Upper lobe of right lung (tissue), 1 donor: ENCODE measurements around the gene TTLL7. TPM values are rescaled to one million over a fixed set of nuclear protein-coding genes. Genes with fewer than 3 reads are reported as not detected.

Source experiments
- ATAC-seq: fragments of 200-7000 bp; cut with Tn5 transposase; one replicate; pipeline ENCODE4 v1.9.1; 2020; ENCODE audit warnings: mild to moderate bottlenecking, moderate library complexity
- DNase-seq: peaks from one replicate; pipeline ENCODE4 v3.0.0-alpha.2; 2020
- H3K27ac ChIP-seq: fragments of 200-600 bp; one replicate; pipeline ENCODE4 v1.8.0; 2022
- H3K27me3 ChIP-seq: fragments of 200-600 bp; one replicate; pipeline ENCODE4 v1.8.0; 2022; ENCODE audit warnings: mild to moderate bottlenecking
- H3K36me3 ChIP-seq: fragments of 200-600 bp; one replicate; pipeline ENCODE4 v1.8.0; 2022
- H3K4me1 ChIP-seq: fragments of 200-600 bp; one replicate; pipeline ENCODE4 v1.8.0; 2022
- H3K4me3 ChIP-seq: fragments of 200-600 bp; one replicate; pipeline ENCODE4 v1.8.0; 2022; ENCODE audit warnings: mild to moderate bottlenecking
- H3K9me3 ChIP-seq: fragments of 200-600 bp; one replicate; pipeline ENCODE4 v1.8.0; 2022
- intact Hi-C: fragments of 100-400 bp; cut with DNase I; formaldehyde crosslinking; loops from one replicate; pipeline ENCODE4 v1.11.0; 2022
- total RNA-seq: library from RNA; stranded (reverse); fragmentation: NEBNext Ultra II Directional; extraction: Animal tissue kit (Norgen Biotek cat#: 25700); gene quantifications from one replicate; pipeline ENCODE4 v1.2.1, GENCODE V29; 2021
- TF ChIP-seq, protein P1 (sequence below): fragments of 200-600 bp; IDR thresholded peaks from one replicate; pipeline ENCODE4 v1.8.0; 2022; ENCODE audit warnings: antibody characterized with exemption
- donor health status: DM: no; HTN: yes; CAD: no; lungs with severe emphysema.

TTLL7 gene
- total RNA-seq, 1 donor from 2014 or later, result 16.2 TPM

DNA sequence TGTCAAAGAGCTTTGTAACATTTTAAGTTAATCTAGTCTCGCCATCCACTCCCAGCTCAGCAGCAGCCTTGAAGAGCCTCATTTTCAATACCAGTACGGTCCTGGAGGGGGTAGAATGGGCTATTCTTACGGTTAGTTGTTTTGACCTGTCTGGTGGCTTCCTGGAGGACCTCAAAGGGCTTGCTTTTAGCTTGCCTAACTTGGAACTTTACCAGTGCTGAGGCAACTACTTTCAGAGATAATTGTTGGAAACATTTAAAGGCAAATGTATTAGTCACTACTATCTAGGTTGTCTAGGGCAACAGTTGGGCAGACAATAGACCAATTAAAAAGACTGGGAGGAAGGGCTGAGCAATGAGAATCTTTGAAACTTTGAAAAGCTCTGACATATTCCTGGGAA lies 56.0 kb downstream of the TTLL7 start:
- TF ChIP-seq, protein P1, sequence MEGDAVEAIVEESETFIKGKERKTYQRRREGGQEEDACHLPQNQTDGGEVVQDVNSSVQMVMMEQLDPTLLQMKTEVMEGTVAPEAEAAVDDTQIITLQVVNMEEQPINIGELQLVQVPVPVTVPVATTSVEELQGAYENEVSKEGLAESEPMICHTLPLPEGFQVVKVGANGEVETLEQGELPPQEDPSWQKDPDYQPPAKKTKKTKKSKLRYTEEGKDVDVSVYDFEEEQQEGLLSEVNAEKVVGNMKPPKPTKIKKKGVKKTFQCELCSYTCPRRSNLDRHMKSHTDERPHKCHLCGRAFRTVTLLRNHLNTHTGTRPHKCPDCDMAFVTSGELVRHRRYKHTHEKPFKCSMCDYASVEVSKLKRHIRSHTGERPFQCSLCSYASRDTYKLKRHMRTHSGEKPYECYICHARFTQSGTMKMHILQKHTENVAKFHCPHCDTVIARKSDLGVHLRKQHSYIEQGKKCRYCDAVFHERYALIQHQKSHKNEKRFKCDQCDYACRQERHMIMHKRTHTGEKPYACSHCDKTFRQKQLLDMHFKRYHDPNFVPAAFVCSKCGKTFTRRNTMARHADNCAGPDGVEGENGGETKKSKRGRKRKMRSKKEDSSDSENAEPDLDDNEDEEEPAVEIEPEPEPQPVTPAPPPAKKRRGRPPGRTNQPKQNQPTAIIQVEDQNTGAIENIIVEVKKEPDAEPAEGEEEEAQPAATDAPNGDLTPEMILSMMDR, result no peak
- H3K4me3 ChIP-seq, result no peak overlapping the region
- ATAC-seq (no peak), DNase-seq (no peak)
- intact Hi-C loops, result no loop called here
- no peaks in the 10 kb centered on the region for H3K27me3 ChIP-seq
- no peaks in the 10 kb centered on the region for H3K36me3 ChIP-seq
- no peaks in the 10 kb centered on the region for H3K4me1 ChIP-seq
- H3K9me3 ChIP-seq, result no peaks in the 10 kb centered on the region
- H3K27ac ChIP-seq, result no peak overlapping the region

DNA sequence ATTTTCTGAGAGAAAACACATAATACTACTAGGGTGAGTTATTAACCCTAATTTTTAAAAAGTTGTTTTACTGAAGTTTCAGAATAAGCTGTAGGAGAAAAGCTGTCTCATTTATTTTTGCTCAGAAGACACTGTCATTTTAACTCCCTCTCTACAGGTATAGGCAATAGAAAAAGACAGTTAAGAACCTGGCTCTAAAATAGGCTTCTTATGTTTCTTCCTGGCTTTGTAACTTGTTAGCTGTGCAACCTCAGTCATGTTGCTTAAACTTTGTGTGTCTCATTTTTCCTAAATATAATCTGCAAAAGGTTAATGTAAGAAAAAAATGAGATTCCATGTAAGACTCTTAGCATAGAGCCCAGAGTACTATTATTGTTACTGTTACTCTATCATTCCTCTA lies 64.4 kb downstream of the TTLL7 start:
- Histone ChIP-seq H3K9me3 (no peaks in the 10 kb centered on the region), H3K36me3 (no peaks in the 10 kb centered on the region), H3K4me3 (no peak overlapping the region), H3K27ac (no peak overlapping the region), H3K4me1 (no peaks in the 10 kb centered on the region), H3K27me3 (no peaks in the 10 kb centered on the region)
- intact Hi-C loops, result no loop called here
- TF ChIP-seq, protein P1, result no peak
- no peak for ATAC-seq
- no peak for DNase-seq

DNA sequence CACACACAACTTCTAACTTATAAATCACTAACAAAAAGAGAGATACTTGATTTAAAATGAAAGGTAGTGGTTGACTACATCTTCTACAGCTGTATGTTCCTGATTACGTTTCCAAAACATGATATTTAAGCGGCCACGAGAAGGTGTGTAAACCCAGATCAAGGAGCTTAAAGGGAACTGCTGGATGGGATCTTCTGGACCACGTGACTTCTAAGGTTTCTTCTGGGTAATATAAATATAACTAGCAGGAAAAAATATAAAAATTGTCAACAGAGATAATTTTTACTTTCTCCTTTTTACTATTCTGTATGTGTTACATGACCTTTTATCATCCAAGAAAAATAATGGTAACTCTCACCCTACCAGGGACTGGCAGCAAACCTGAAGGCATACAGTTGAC lies 66.2 kb downstream of the TTLL7 start:
- TF ChIP-seq, protein P1, result no peak
- Histone ChIP-seq H3K9me3 (no peaks in the 10 kb centered on the region), H3K4me3 (no peak overlapping the region), H3K36me3 (no peaks in the 10 kb centered on the region), H3K4me1 (peaks cover 2% of the 10 kb centered on the region), H3K27me3 (no peaks in the 10 kb centered on the region), H3K27ac (no peak overlapping the region)
- intact Hi-C loops, result no loop called here
- DNase-seq (no peak), ATAC-seq (no peak)

DNA sequence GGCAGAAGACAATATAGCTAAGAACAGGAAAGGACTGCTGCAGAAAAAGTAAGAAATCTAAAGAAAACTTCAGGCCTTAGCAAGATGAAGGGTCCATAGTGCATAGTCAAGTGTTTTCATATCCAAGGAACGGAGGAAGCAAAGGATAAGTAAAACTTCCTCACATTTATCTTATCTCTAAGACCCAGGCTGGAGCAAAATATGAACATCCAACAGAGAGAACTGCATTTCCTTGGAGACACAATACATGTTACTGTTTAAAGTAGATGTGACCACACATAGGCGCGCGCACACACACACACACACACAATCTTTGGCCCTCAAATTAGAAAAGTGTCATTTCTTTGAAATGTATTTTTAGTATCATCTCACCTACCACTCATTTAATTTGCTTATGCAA lies 66.7 kb downstream of the TTLL7 start:
- ATAC-seq (no peak), DNase-seq (no peak)
- Histone ChIP-seq H3K9me3 (no peaks in the 10 kb centered on the region), H3K27me3 (no peaks in the 10 kb centered on the region), H3K4me1 (peaks cover 6% of the 10 kb centered on the region), H3K36me3 (no peaks in the 10 kb centered on the region), H3K4me3 (no peak overlapping the region), H3K27ac (no peak overlapping the region)
- intact Hi-C loops, result no loop called here
- TF ChIP-seq, protein P1, result no peak

DNA sequence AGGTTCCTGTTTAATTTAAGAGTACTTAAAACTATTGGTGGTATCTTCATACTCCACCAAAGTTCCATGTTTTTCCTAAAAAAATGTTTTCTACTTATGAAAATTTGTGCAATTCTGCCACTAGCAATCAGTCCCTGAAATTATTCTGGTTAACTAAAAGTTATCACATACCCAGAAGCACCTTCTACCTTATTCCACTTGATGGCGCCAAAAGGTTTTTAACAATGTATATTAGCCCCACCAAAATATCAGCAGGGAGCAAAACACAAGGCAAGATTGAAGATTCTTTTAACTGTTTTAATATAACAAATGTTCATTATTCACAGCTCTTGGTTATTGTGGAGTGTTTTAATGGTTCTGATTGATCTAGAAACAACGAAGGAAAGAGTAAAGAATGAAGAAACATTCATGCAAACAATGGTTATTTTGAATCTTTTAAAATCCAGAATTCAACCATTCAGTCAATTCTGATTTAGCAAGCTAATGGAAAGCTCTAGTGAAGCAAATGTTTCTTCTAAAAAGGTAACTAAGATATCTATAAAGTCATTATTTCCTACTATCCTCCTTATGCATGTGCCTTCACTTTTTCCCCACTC lies 67.2 kb downstream of the TTLL7 start:
- H3K36me3 ChIP-seq, result no peaks in the 10 kb centered on the region
- no peaks in the 10 kb centered on the region for H3K9me3 ChIP-seq
- intact Hi-C loops, result no loop called here
- DNase-seq (no peak), ATAC-seq (peak; percentile 78)
- H3K27ac ChIP-seq, result no peak overlapping the region
- no peaks in the 10 kb centered on the region for H3K27me3 ChIP-seq
- TF ChIP-seq, protein P1, result peak; percentile 72
- no peak overlapping the region for H3K4me3 ChIP-seq
- H3K4me1 ChIP-seq, result peaks cover 11% of the 10 kb centered on the region

DNA sequence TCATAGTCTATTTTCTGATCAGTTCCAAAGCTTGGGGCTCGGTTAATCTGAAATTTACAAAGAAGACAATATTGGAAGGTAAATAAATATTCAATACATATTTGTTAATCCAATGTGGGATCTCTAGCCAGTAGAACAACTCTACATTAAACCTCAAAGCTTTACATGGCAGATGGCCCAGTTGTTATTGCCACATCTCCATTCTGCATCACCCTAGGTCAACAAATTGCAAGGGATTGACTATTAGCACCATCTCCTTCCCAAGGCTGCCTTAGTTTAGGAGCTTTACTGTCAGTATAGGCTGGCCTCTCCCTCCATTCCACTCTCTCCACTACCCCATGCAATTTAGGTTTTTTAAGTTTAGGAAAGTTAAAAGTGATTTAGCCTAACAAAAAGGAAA lies 69.7 kb downstream of the TTLL7 start:
- Histone ChIP-seq H3K4me1 (peaks cover 11% of the 10 kb centered on the region), H3K27ac (no peak overlapping the region), H3K27me3 (no peaks in the 10 kb centered on the region), H3K36me3 (no peaks in the 10 kb centered on the region), H3K9me3 (no peaks in the 10 kb centered on the region), H3K4me3 (no peak overlapping the region)
- peak; percentile 32 for ATAC-seq
- intact Hi-C loops, result no loop called here
- TF ChIP-seq, protein P1, result no peak
- DNase-seq, result no peak
